Sigmoid colon (tissue), 7 donors: ENCODE measurements around the gene SNX32. TPM values are rescaled to one million over a fixed set of nuclear protein-coding genes. Genes with fewer than 3 reads are reported as not detected.
"Not testable (repeated sequence)": the region's sequence is repeated elsewhere in the genome, so short reads cannot be mapped to it uniquely, and the experiment has no call there.

Source experiments
- DNase-seq: peaks from one replicate; pipeline ENCODE4 v3.0.0-alpha.2; 2019
- H3K27ac ChIP-seq, 4 donors: fragments of 200-600 bp; sonication (generic); one replicate each; pipeline ENCODE4 v1.5.1; 2016 to 2019; ENCODE audit warnings: mild to moderate bottlenecking in 1 of 4
- H3K27me3 ChIP-seq, 3 donors: fragments of 200-600 bp; sonication (generic); one replicate each; pipeline ENCODE4 v1.5.1; 2019; ENCODE audit warnings: mild to moderate bottlenecking in 1 of 3
- H3K36me3 ChIP-seq, 4 donors: fragments of 200-600 bp; sonication (generic); one replicate each; pipeline ENCODE4 v1.5.1; 2016 to 2019
- H3K4me1 ChIP-seq, 4 donors: fragments of 200-600 bp; sonication (generic); one replicate each; pipeline ENCODE4 v1.5.1; 2017 to 2019
- H3K4me3 ChIP-seq, 4 donors: fragments of 200-600 bp; sonication (generic); one replicate each; pipeline ENCODE4 v1.5.1; 2017 to 2019; ENCODE audit warnings: mild to moderate bottlenecking in 2 of 4, moderate library complexity in 1 of 4
- H3K9me3 ChIP-seq, 4 donors: fragments of 200-600 bp in 3 of 4; sonication (generic) in 3 of 4; one replicate each; pipeline versions ENCODE4 v1.5.1 to v1.6.1; 2013 to 2019
- EP300 ChIP-seq, 4 donors: sonication (generic); formaldehyde crosslinking; IDR thresholded peaks; one replicate each; pipeline ENCODE4 v1.6.1; 2017; ENCODE audit warnings: antibody characterized with exemption in 4 of 4
- POLR2A ChIP-seq, 2 donors: fragments of 450-650 bp; IDR thresholded peaks; one replicate each; pipeline ENCODE4 v1.6.1; 2016; ENCODE audit warnings: antibody characterized with exemption in 2 of 2, mild to moderate bottlenecking in 2 of 2, moderate library complexity in 2 of 2
- POLR2AphosphoS5 ChIP-seq, 4 donors: sonication (generic); formaldehyde crosslinking; IDR thresholded peaks; one replicate each; pipeline ENCODE4 v1.6.1; 2017; ENCODE audit warnings: antibody characterized with exemption in 4 of 4
- whole genome bisulfite sequencing, 2 donors: extraction: QIAGEN DNeasy Blood & Tissue Kit; methylation state at CpG; one replicate each; pipeline ENCODE4 v1.1.7; 2013; 5-methylcytosine and 5-hydroxymethylcytosine counted together
- intact Hi-C: fragments of 100-400 bp; cut with DNase I; formaldehyde crosslinking; loops from one replicate; pipeline ENCODE4 v1.15.1; 2023
- polyA plus RNA-seq, 3 donors: library from polyadenylated mRNA; stranded (reverse); fragments of 200-250 nt; gene quantifications; one replicate each; pipeline ENCODE4 v1.2.3, GENCODE V29; 2013
- total RNA-seq, 4 donors: library from RNA; depleted of rRNA; stranded (reverse); fragments of >200 nt; gene quantifications; one replicate each; pipeline ENCODE4 v1.1.0, GENCODE V29; 2016
- TF ChIP-seq, protein P1 (sequence below), 4 experiments: fragments of 450-650 bp in 3 of 4; fragments of 200-600 bp in 1 of 4; IDR thresholded peaks; one replicate each; pipeline ENCODE4 v1.5.1; 2016 to 2019; ENCODE audit warnings: antibody characterized with exemption in 4 of 4, mild to moderate bottlenecking in 3 of 4, moderate library complexity in 2 of 4
- donor health status: healthy with polysubstance abuse.
- donor health status: Bipolar disorder and iron deficiency.
- donor health status: healthy.

The SNX32 gene
- total and polyA plus RNA-seq, 7 donors: 0.27 to 1.5 (median 0.70) TPM; not detected in 1

GRCh38 chr11:65829459-65829858 is 4.3 kb upstream of the SNX32 start:
- H3K36me3 ChIP-seq: no peaks in the 10 kb centered on the region
- WGBS, 2 donors: 81 to 91% methylated on average over 4 of the region's 4 CpGs
- no peak overlapping the region for H3K27ac ChIP-seq
- H3K4me3 ChIP-seq: no peak overlapping the region
- no peak for DNase-seq
- intact Hi-C loops: no loop called here
- peaks cover 0 to 17% (median 14%) of the 10 kb centered on the region in 4 donors for H3K4me1 ChIP-seq
- H3K9me3 ChIP-seq: no peaks in the 10 kb centered on the region
- TF ChIP-seq, protein P1, sequence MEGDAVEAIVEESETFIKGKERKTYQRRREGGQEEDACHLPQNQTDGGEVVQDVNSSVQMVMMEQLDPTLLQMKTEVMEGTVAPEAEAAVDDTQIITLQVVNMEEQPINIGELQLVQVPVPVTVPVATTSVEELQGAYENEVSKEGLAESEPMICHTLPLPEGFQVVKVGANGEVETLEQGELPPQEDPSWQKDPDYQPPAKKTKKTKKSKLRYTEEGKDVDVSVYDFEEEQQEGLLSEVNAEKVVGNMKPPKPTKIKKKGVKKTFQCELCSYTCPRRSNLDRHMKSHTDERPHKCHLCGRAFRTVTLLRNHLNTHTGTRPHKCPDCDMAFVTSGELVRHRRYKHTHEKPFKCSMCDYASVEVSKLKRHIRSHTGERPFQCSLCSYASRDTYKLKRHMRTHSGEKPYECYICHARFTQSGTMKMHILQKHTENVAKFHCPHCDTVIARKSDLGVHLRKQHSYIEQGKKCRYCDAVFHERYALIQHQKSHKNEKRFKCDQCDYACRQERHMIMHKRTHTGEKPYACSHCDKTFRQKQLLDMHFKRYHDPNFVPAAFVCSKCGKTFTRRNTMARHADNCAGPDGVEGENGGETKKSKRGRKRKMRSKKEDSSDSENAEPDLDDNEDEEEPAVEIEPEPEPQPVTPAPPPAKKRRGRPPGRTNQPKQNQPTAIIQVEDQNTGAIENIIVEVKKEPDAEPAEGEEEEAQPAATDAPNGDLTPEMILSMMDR (IDR thresholded peaks at IDR 0.05): no peak
- TF ChIP-seq EP300 (IDR thresholded peaks at IDR 0.05) (no peak), POLR2A (IDR thresholded peaks at IDR 0.05) (no peak), POLR2AphosphoS5 (IDR thresholded peaks at IDR 0.05) (no peak)
- no peaks in the 10 kb centered on the region for H3K27me3 ChIP-seq

GRCh38 chr11:65832231-65832630 is 1.5 kb upstream of the SNX32 start:
- peaks cover 0 to 21% (median 16%) of the 10 kb centered on the region in 4 donors for H3K4me1 ChIP-seq
- intact Hi-C loops, H3K4me3 ChIP-seq, H3K27me3 ChIP-seq, DNase-seq, H3K9me3 ChIP-seq, H3K27ac ChIP-seq, H3K36me3 ChIP-seq: not testable (repeated sequence)

DNA sequence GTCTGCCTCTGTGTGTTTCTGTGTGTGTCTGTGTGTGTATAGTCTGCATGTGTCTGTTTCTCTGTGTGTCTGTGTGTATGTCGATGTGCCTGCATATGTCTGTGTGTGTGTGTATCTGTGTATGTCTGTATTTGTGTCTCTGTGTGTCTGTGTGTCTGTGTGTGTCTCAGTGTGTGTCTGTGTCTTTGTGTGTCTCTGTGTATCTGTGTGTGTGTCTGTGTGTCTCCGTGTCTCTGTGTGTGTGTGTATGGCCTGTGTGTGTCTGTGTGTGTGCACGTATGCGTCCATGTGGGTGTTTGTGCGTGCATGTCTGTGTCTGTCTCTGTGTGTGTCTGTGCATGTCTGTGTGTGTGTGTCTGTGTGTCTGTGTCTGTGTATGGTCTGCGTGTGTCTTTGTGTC is 439 bp downstream of the SNX32 start:
- Histone ChIP-seq H3K4me3 (peak overlapping the region; percentile 36 to 65 (median 58)), H3K27ac (no peak overlapping the region), H3K36me3 (no peaks in the 10 kb centered on the region), H3K27me3 (no peaks in the 10 kb centered on the region), H3K4me1 (peaks cover 0 to 21% (median 16%) of the 10 kb centered on the region in 4 donors), H3K9me3 (no peaks in the 10 kb centered on the region)
- TF ChIP-seq POLR2AphosphoS5 (IDR thresholded peaks at IDR 0.05) (no peak), EP300 (IDR thresholded peaks at IDR 0.05) (no peak), POLR2A (IDR thresholded peaks at IDR 0.05) (no peak)
- TF ChIP-seq, protein P1 (IDR thresholded peaks at IDR 0.05): no peak
- WGBS, 2 donors: 5 to 51% methylated on average over 6 of the region's 6 CpGs
- DNase-seq: no peak
- intact Hi-C loops: no loop called here

DNA sequence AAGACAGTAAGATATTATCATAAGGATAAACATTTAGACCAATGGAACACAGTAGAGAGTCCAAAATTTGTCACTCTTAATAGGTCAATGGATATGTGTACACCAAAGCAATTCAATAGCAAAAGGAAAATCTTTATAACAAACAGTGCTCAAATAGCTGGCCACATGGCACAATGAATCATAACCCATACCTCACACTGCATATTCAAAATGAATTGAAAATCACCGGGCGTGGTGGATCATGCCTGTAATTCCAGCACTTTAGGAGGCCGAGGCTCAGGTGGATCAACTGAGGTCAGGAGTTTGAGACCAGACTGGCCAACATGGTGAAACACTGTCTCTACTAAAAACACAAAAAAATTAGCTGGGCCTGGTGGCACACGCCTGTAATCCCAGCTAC is 8.4 kb downstream of the SNX32 start:
- H3K36me3 ChIP-seq: no peaks in the 10 kb centered on the region
- peak; percentile 13 for DNase-seq
- no peaks in the 10 kb centered on the region for H3K27me3 ChIP-seq
- H3K9me3 ChIP-seq: no peaks in the 10 kb centered on the region
- H3K27ac ChIP-seq: no peak overlapping the region
- no peaks in the 10 kb centered on the region for H3K4me1 ChIP-seq
- no peak overlapping the region for H3K4me3 ChIP-seq
- 63 to 87% methylated on average over 4 of the region's 4 CpGs for WGBS, 2 donors
- TF ChIP-seq POLR2A (IDR thresholded peaks at IDR 0.05) (no peak), EP300 (IDR thresholded peaks at IDR 0.05) (no peak), POLR2AphosphoS5 (IDR thresholded peaks at IDR 0.05) (no peak)
- TF ChIP-seq, protein P1 (IDR thresholded peaks at IDR 0.05): no peak
- intact Hi-C loops: no loop called here

DNA sequence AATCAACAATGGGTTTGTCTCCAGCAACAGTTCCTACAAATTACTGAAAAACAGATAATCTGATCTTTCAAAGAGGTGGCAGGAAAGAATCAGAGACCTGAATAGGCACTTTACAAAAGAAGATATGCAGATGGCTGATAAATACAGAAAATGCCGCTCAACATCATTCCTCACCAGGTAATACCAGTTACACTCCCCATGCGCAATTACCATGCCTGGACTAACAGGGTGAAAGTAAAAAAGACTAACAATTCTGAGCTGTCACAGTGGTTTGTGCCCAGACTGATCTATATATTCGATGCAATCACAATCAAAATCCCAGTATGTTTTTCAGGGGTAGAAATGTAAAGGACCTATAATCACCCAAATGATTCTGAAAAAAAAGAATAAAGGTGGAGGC is 10.0 kb downstream of the SNX32 start:
- no peaks in the 10 kb centered on the region for H3K27me3 ChIP-seq
- H3K4me1 ChIP-seq: no peaks in the 10 kb centered on the region
- no peak for DNase-seq
- no peak overlapping the region for H3K4me3 ChIP-seq
- H3K36me3 ChIP-seq: no peaks in the 10 kb centered on the region
- WGBS, 2 donors: 35 to 89% methylated on average over 3 of the region's 3 CpGs
- no peaks in the 10 kb centered on the region for H3K9me3 ChIP-seq
- TF ChIP-seq POLR2AphosphoS5 (IDR thresholded peaks at IDR 0.05) (no peak), EP300 (IDR thresholded peaks at IDR 0.05) (no peak), POLR2A (IDR thresholded peaks at IDR 0.05) (no peak)
- TF ChIP-seq, protein P1 (IDR thresholded peaks at IDR 0.05): no peak
- no peak overlapping the region for H3K27ac ChIP-seq
- intact Hi-C loops: no loop called here
